CD4-positive, alpha-beta T cell treated with Interferon gamma for 1 hour (primary cell): ENCODE data around the gene COLGALT1.

Source experiments
- DNase-seq: peaks from one replicate; pipeline ENCODE4 v3.0.0-alpha.2; 2020

The COLGALT1 gene

GRCh38 chr19:17602217-17602616 is 46.8 kb downstream of the COLGALT1 start:
- no peak for DNase-seq

- no peak for DNase-seq
Observed at GRCh38 chr19:17602872-17603510, 47.5 kb downstream of the COLGALT1 start.

GRCh38 chr19:17604372-17605025 is 49.0 kb downstream of the COLGALT1 start:
- no peak for DNase-seq

GRCh38 chr19:17605117-17605516 is 49.7 kb downstream of the COLGALT1 start:
- no peak for DNase-seq

- peak; percentile 87 for DNase-seq
Observed at GRCh38 chr19:17605761-17606589, 50.5 kb downstream of the COLGALT1 start.

- no peak for DNase-seq
Observed at GRCh38 chr19:17606590-17607185, 51.2 kb downstream of the COLGALT1 start.

- no peak for DNase-seq
Observed at GRCh38 chr19:17607936-17608335, 52.5 kb downstream of the COLGALT1 start.

- no peak for DNase-seq
Observed at GRCh38 chr19:17610384-17610783, 54.9 kb downstream of the COLGALT1 start.

- DNase-seq = no peak
Observed at GRCh38 chr19:17611462-17612244, 56.2 kb downstream of the COLGALT1 start.

- no peak for DNase-seq
Observed at GRCh38 chr19:17614476-17614875, 59.0 kb downstream of the COLGALT1 start.

- DNase-seq = no peak
Observed at GRCh38 chr19:17615889-17616685, 60.6 kb downstream of the COLGALT1 start.

GRCh38 chr19:17616686-17616960 is 61.2 kb downstream of the COLGALT1 start:
- no peak for DNase-seq

- peak; percentile 30 for DNase-seq
Observed at GRCh38 chr19:17616961-17617806, 61.7 kb downstream of the COLGALT1 start.

GRCh38 chr19:17617807-17618192 is 62.4 kb downstream of the COLGALT1 start:
- no peak for DNase-seq

GRCh38 chr19:17618281-17618903 is 62.9 kb downstream of the COLGALT1 start:
- DNase-seq = no peak

GRCh38 chr19:17618936-17619335 is 63.5 kb downstream of the COLGALT1 start:
- DNase-seq = no peak

GRCh38 chr19:17620696-17621095 is 65.2 kb downstream of the COLGALT1 start:
- DNase-seq = no peak

GRCh38 chr19:17623224-17623935 is 67.9 kb downstream of the COLGALT1 start:
- DNase-seq = no peak

GRCh38 chr19:17624314-17624991 is 69.0 kb downstream of the COLGALT1 start:
- DNase-seq = no peak
